Breast epithelium (tissue), 3 donors: ENCODE results near the gene ZNF135.

Experiments used
- POLR2AphosphoS5 ChIP-seq, 3 donors: sonication (generic); formaldehyde crosslinking; IDR thresholded peaks; one replicate each; pipeline ENCODE4 v1.6.1; 2017; ENCODE audit warnings: antibody characterized with exemption in 3 of 3
- TF ChIP-seq, protein P1 (sequence below), 3 donors: fragments of 450-650 bp; IDR thresholded peaks; one replicate each; pipeline ENCODE4 v1.5.1; 2016 to 2017; ENCODE audit warnings: antibody characterized with exemption in 3 of 3, mild to moderate bottlenecking in 3 of 3, moderate library complexity in 3 of 3

DNA sequence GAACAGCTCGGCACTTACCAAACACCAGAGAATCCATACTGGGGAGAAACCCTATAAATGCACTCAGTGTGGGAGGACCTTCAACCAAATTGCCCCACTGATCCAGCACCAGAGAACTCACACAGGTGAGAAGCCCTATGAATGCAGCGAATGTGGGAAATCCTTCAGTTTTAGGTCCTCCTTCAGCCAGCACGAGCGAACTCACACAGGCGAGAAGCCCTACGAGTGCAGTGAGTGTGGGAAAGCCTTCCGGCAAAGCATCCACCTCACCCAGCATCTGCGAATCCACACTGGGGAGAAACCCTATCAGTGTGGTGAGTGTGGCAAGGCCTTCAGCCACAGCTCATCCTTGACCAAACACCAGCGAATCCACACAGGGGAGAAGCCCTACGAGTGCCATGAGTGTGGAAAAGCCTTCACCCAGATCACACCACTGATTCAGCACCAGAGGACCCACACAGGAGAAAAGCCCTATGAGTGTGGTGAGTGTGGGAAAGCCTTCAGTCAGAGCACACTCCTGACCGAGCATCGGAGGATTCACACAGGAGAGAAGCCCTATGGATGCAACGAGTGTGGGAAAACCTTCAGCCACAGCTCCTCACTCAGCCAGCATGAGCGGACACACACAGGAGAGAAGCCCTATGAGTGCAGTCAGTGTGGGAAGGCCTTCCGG, 8.3 kb downstream of the ZNF135 start:
- TF ChIP-seq POLR2AphosphoS5 (IDR thresholded peaks at IDR 0.05): no peak
- TF ChIP-seq, protein P1, sequence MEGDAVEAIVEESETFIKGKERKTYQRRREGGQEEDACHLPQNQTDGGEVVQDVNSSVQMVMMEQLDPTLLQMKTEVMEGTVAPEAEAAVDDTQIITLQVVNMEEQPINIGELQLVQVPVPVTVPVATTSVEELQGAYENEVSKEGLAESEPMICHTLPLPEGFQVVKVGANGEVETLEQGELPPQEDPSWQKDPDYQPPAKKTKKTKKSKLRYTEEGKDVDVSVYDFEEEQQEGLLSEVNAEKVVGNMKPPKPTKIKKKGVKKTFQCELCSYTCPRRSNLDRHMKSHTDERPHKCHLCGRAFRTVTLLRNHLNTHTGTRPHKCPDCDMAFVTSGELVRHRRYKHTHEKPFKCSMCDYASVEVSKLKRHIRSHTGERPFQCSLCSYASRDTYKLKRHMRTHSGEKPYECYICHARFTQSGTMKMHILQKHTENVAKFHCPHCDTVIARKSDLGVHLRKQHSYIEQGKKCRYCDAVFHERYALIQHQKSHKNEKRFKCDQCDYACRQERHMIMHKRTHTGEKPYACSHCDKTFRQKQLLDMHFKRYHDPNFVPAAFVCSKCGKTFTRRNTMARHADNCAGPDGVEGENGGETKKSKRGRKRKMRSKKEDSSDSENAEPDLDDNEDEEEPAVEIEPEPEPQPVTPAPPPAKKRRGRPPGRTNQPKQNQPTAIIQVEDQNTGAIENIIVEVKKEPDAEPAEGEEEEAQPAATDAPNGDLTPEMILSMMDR (IDR thresholded peaks at IDR 0.05): no peak
